HepG2 (cell line): ENCODE data around the gene KMT2A. TPM values are rescaled to one million over a fixed set of nuclear protein-coding genes. Genes with fewer than 3 reads are reported as not detected.

Experiments used
- BATF2 ChIP-seq: sonication (generic); formaldehyde crosslinking; IDR thresholded peaks from 2 replicates; pipeline ENCODE4 v1.8.0; 2022; ENCODE audit warnings: mild to moderate bottlenecking, missing genetic modification reagents, moderate library complexity
- BRF2 ChIP-seq: sonication (generic); formaldehyde crosslinking; IDR thresholded peaks from 2 replicates; pipeline ENCODE4 v1.8.1; 2022; ENCODE audit warnings: mild to moderate bottlenecking, missing genetic modification reagents
- ELF4 ChIP-seq: sonication (generic); formaldehyde crosslinking; IDR thresholded peaks from 2 replicates; pipeline ENCODE4 v1.5.0; 2020; ENCODE audit warnings: missing genetic modification reagents, mild to moderate bottlenecking, moderate library complexity, borderline replicate concordance
- ETV6 ChIP-seq: sonication (generic); formaldehyde crosslinking; conservative IDR thresholded peaks from 2 replicates; pipeline ENCODE4 v1.4.0; 2020; ENCODE audit warnings: missing genetic modification reagents
- FOXP1 ChIP-seq, 2 experiments: fragments of 450-650 bp in 1 of 2; IDR thresholded peaks; 2 replicates each; pipeline ENCODE4 v1.6.1; 2017 to 2018; ENCODE audit warnings: antibody characterized with exemption in 1 of 2
- FOXP4 ChIP-seq: sonication (generic); formaldehyde crosslinking; IDR thresholded peaks from 2 replicates; pipeline ENCODE4 v1.4.0; 2020; ENCODE audit warnings: missing genetic modification reagents
- MAFK ChIP-seq, 2 experiments: IDR thresholded peaks in 1 of 2; conservative IDR thresholded peaks in 1 of 2; 2 replicates each; pipeline ENCODE4 v1.6.1; 2011; ENCODE audit warnings: improper control_type of control experiment in 2 of 2, low read length in 2 of 2
- NFRKB ChIP-seq: fragments of 450-650 bp; IDR thresholded peaks from 2 replicates; pipeline ENCODE4 v1.6.1; 2017
- PREB ChIP-seq: sonication (generic); formaldehyde crosslinking; IDR thresholded peaks from 2 replicates; pipeline ENCODE4 v1.4.0; 2020; ENCODE audit warnings: missing genetic modification reagents
- SRSF4 ChIP-seq: fragments of 200-400 bp; formaldehyde crosslinking; IDR thresholded peaks from one replicate; pipeline ENCODE4 v1.6.1; 2018; ENCODE audit warnings: mild to moderate bottlenecking, low read depth, low read length, moderate library complexity; ENCODE audit not compliant: poor library complexity, severe bottlenecking
- ZBTB42 ChIP-seq: sonication (generic); formaldehyde crosslinking; IDR thresholded peaks from 2 replicates; pipeline ENCODE4 v1.5.0; 2020; ENCODE audit warnings: mild to moderate bottlenecking, missing genetic modification reagents
- ZHX2 ChIP-seq, 2 experiments: sonication (generic) in 1 of 2; formaldehyde crosslinking in 1 of 2; IDR thresholded peaks; 2 replicates each; pipeline versions ENCODE4 v1.6.1 to v1.9.0; 2014 to 2022; ENCODE audit warnings: antibody characterized with exemption in 1 of 2, borderline replicate concordance in 1 of 2, inconsistent platforms in 1 of 2, low read depth in 1 of 2, missing genetic modification reagents in 1 of 2
- ZNF775 ChIP-seq: sonication (generic); formaldehyde crosslinking; IDR thresholded peaks from 2 replicates; pipeline ENCODE4 v1.4.0; 2020; ENCODE audit warnings: missing genetic modification reagents, mild to moderate bottlenecking, moderate library complexity, borderline replicate concordance
- ZNF83 ChIP-seq: sonication (generic); formaldehyde crosslinking; IDR thresholded peaks from 2 replicates; pipeline ENCODE4 v1.4.0; 2020; ENCODE audit warnings: missing genetic modification reagents, mild to moderate bottlenecking, borderline replicate concordance
- polyA plus RNA-seq, 8 experiments: library from polyadenylated mRNA; depleted of rRNA in 3 of 8; stranded (reverse) in 7 of 8; unstranded in 1 of 8; fragments of >200 nt; fragmentation: Illumina TruSeq in 4 of 8; extraction: Trizol in 4 of 8; gene quantifications; 2 replicates each; pipeline versions ENCODE4 v1.2.1 to v1.2.3, GENCODE V29; 2011 to 2016; ENCODE audit warnings: low read depth in 4 of 8, missing spikeins in 1 of 8, mixed read lengths in 1 of 8; ENCODE audit not compliant: insufficient read depth in 1 of 8
- total RNA-seq, 5 experiments: library from RNA; depleted of rRNA; stranded (reverse); fragments of >200 nt; fragmentation: Illumina TruSeq; extraction: Trizol; gene quantifications; 2 replicates each; pipeline ENCODE4 v1.2.3, GENCODE V29; 2016; ENCODE audit warnings: low read depth in 1 of 5

The KMT2A gene
- total and polyA plus RNA-seq, 2 of the 13 experiments (the other 11 are each of a cell fraction or from before 2014, with no cell fraction given), result 12.4 to 20.0 TPM

- TF ChIP-seq ZHX2 (IDR thresholded peaks at IDR 0.05; ENCODE audit: low read depth) (peak; percentile 74; the same call in 1 of the 2 replicates), ZHX2 (CRISPR knock-in tag; IDR thresholded peaks at IDR 0.05; ENCODE audit: borderline replicate concordance) (no peak), NFRKB (no peak), ZNF775 (CRISPR knock-in tag) (no peak), ELF4 (no peak), PREB (CRISPR knock-in tag) (no peak), ZBTB42 (CRISPR knock-in tag) (peak; percentile 63; the same call in 1 of the 2 replicates), BRF2 (CRISPR knock-in tag) (no peak), FOXP1 (IDR thresholded peaks at IDR 0.05) (no peak), FOXP1 (CRISPR knock-in tag; IDR thresholded peaks at IDR 0.05) (no peak), ETV6 (CRISPR knock-in tag) (0 out of 2 replicates have a peak, but pooled peaks have one; percentile 17), BATF2 (CRISPR knock-in tag) (no peak), SRSF4 (no peak), FOXP4 (CRISPR knock-in tag) (no peak), MAFK (conservative IDR thresholded peaks at IDR 0.05 in 1 of 2, IDR thresholded peaks at IDR 0.05 in 1 of 2; ENCODE audit: low read length in 2 of 2) (no peak), ZNF83 (CRISPR knock-in tag) (no peak)
Observed at GRCh38 chr11:118572061-118572980, 136.0 kb downstream of the KMT2A start, which contains the start of gene ARCN1 (continued).
